Umbilical cord (tissue), 2 donors: Measurements from ENCODE around the gene SATB1. TPM values are rescaled to one million over a fixed set of nuclear protein-coding genes. Genes with fewer than 3 reads are reported as not detected.
"Not testable (repeated sequence)": the region's sequence is repeated elsewhere in the genome, so short reads cannot be mapped to it uniquely, and the experiment has no call there.

Source experiments
- DNase-seq: peaks from one replicate; pipeline ENCODE4 v3.0.0-alpha.2; 2015; ENCODE audit warnings: low spot score
- total RNA-seq: library from RNA; depleted of rRNA; stranded (reverse); fragments of >200 nt; gene quantifications from one replicate; pipeline ENCODE4 v1.2.3, GENCODE V29; 2014; ENCODE audit warnings: low replicate concordance; ENCODE audit not compliant: insufficient read depth

The SATB1 gene
- total RNA-seq, 1 donor from 2014 or later, result 76.6 TPM

- DNase-seq, result no peak
These were observed 73.1 kb downstream of the SATB1 start for GRCh38 chr3:18351823-18352744.

GRCh38 chr3:18351069-18351628 is 74.0 kb downstream of the SATB1 start:
- DNase-seq, result no peak

GRCh38 chr3:18349197-18349798 is 75.8 kb downstream of the SATB1 start:
- DNase-seq, result no peak

- no peak for DNase-seq
These were observed 79.0 kb downstream of the SATB1 start for GRCh38 chr3:18346097-18346496.

DNA sequence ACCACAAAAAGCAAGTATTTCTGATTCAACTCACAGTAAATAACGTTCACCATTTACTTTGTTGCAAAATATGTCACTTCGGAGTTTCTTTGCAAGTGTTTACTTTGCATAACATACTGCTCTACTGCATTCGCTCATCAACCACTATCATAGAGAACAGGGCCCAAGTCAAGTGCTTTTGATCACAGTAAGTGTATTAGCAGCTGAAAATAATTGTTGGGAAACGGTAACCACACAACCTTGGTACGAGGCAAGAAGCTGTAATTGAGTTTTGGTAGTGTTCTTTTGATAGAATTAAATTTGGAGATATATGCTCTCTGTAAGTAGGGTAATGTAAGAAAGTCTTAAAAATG is 80.1 kb downstream of the SATB1 start:
- DNase-seq, result no peak

DNA sequence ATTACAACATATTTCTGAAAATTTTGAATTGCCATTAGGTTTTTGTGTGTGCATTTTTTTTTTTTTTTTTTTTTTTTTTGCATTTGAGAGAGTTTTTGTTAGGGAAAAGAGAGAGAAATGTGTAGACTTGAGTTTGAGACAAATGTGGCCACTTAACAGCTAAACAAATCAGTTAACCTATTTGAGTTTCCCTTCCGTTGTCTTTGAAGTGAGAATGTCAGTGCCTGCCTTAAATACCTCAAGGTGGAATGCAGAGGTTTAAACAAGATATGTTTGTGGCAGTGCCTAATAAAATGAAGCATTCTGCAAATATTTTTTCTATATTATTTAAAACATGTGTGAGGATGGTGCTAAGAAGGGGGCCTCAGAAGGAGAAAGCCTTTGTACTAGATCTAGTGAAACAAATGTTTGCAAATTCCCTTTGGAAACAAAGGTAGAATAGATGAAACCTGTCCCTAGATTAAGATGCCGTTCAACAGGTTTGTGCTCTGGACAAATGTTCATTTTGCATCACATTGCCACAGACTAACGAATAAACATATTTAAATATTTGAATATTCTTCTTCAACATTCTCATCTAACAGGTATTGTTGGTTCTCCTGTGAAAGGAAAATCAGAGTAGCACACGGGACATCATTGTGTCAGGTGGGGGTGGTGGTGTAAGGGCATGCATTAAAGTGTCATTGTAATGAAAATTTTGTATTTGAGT is 80.7 kb downstream of the SATB1 start:
- DNase-seq, result no peak

- no peak for DNase-seq
These were observed 81.3 kb downstream of the SATB1 start for GRCh38 chr3:18343809-18344208.

DNA sequence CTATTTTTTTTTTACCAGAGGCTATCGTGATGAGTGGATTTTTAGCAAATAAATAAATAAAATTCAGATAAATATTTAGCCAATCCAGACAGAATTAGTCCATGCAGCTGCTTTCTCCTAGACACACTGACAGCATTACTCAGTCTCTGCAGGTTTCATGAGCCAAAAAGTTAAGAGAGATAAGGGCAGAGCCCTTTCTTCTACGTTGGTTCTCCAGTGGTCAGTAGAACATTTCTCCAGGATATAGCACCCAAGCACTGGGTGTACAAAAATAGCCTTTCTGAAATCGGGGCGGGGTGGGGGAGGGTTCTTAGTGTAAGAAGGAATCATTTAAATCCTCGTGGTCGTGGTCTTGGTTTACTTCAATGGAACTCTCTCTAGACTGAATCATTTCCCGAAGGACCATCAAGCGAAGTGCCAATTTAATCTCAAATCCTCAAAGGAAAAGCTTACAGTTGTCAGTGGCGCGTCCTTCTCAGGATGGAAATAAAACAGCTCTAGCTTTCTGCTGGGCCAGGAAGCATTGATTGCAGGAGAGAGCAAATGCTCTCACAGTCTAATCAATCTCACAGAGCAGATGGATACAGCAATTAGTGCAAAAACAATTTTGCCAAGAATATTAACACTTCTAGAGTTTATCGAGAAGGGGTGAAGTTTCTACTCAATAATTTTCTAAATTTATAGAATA is 86.2 kb downstream of the SATB1 start:
- DNase-seq, result no peak

- DNase-seq, result no peak
These were observed 87.9 kb downstream of the SATB1 start for GRCh38 chr3:18337231-18337630.

DNA sequence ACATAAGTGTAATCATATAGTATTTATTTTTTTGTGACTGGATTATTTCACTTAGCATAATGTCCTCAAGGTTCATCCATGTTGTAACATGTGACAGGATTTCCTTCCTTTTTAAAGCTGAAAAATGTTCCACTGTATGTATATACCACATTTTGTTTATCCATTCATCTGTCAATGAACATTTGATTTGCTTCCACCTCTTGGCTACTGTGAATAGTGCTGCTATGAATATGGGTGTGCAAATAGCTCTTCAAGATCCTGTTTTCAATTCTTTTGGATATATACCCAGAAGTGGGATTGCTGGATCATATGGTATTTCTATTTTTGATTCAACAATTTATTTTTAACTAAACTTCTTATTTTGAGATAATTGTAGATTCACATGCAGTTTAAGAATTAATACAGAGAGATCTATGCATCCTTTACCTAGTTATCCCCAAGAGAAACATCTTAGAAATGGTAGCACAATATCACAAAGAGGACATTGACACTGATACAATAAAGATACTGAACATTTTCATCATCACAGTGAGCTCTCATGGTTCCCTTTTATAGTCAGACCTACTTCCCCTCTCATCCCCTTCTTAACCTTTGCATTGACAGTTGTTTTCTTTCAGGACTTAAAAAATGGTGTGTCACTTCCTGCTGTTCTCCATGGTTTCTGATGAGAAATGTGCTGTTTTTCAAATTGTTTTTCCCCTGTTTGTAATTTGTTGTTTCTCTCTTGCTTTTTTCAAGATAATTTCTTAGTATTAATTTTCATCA is 90.1 kb downstream of the SATB1 start:
- no peak for DNase-seq

DNA sequence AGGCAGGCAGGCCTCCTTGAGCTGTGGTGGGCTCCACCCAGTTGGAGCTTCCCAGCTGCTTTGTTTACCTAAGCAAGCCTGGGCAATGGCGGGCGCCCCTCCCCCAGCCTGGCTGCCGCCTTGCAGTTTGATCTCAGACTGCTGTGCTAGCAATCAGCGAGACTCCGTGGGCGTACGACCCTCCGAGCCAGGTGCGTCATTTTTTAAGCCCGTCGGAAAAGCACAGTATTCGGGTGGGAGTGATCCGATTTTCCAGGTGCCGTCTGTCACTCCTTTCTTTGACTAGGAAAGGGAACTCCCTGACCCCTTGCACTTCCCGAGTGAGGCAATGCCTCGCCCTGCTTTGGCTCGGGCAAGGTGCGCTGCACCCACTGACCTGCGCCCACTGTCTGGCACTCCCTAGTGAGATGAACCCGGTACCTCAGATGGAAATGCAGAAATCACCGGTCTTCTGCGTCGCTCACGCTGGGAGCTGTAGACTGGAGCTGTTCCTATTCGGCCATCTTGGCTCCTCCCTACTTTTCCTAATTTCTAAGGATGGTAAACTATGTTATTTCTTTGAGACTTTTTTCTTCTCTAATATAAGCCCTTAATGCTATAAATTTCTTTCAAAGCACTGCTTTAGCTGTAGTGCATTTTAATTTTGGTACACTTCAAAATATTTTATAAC is 94.2 kb downstream of the SATB1 start:
- not testable (repeated sequence) for DNase-seq

DNA sequence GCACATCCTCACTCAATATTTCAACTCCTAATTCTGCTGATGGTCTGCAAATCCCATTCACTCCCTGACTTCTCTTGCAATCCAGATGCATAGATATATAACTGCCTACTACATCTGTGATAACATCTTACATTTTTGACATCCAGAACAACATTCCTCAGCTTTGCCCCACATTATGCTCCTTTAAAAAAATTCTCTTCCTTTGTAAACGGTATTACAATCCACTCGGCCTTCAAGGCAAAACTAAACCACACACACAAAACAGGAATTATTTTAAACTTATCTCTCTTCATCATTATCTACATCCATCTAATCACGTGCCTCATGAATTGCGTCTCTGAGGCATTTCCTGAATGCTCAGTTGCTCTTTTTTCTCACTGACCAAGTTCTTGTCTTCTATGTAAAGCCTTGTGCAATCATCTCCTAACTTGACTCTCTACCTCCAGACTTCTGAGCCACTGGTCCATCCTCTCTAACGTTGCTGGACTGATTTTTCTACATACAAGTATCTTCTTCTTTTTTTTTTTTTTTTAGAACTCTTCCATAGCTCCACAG is 117.0 kb downstream of the SATB1 start:
- no peak for DNase-seq

DNA sequence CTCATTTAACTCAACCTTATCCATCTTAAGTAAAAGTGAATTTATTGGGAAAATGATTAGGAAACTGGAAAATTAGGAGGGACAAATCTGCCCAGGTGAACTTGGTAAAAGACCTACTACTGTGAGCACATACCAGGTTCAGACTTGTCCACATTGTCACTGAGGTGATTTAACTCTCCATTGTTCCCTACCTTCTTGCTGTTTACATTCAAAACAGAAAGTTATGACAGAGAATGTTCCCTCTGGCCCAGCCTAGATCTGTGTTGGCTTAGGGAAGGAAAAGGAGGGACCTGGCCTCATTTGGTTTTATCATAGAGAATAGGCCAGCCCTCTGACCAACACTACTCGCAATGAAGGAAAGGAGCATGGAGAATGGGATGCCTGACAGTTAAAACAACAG is 117.6 kb downstream of the SATB1 start:
- no peak for DNase-seq

DNA sequence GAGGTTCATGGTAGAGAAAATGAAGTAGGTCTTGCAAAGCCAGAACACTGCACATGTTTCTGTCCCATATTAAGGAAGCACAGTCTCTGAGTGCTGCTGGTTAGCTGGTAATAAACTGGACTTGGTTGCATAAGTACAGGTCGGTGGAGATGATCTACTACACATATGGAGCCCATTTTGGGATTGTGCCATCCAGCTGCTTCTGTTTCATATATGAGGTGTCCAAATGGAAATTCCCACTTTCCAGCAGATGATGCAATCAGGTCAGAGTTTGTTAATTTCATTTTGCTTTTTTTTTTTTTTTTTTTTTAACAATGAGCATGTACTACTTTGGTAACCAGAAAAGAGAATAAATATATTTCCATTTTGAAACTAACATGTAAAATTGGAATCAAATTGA is 122.6 kb downstream of the SATB1 start:
- no peak for DNase-seq

GRCh38 chr3:18301781-18302180 is 123.4 kb downstream of the SATB1 start:
- no peak for DNase-seq

- no peak for DNase-seq
These were observed 124.2 kb downstream of the SATB1 start for GRCh38 chr3:18300916-18301315.

- no peak for DNase-seq
These were observed 128.0 kb downstream of the SATB1 start for GRCh38 chr3:18297126-18297525.
